H1 (cell line): Measurements from ENCODE around the gene SLC1A3. TPM values are rescaled to one million over a fixed set of nuclear protein-coding genes. Genes with fewer than 3 reads are reported as not detected.

Experiments used
- CTCF ChIA-PET: fragments of 300-600 bp; sonication (Branson Sonifier 250); formaldehyde crosslinking; loops from one replicate; lab custom pipeline; 2021; ENCODE audit not compliant: partially characterized antibody; lab: Charles Lee
- POLR2A ChIA-PET: fragments of 300-600 bp; sonication (Branson Sonifier 250); formaldehyde crosslinking; loops from one replicate; lab custom pipeline; 2021; ENCODE audit warnings: inconsistent platforms; ENCODE audit not compliant: partially characterized antibody; lab: Charles Lee
- DNase-seq, 2 experiments: peaks; one replicate each; pipeline versions ENCODE4 v3.0.0 to v3.0.0-alpha.2; 2010 to 2022; ENCODE audit warnings: low spot score in 2 of 2, low read depth in 1 of 2, mixed read lengths in 1 of 2
- FAIRE-seq: peaks from 2 replicates; lab custom pipeline; 2011; peaks lifted over from hg19 to GRCh38; lab: Jason Lieb, UNC
- H2AFZ ChIP-seq: 2 replicates; pipeline ENCODE4 v1.8.1; 2012; ENCODE audit warnings: low read length, inconsistent platforms
- H2AK5ac ChIP-seq: 2 replicates; pipeline ENCODE4 v1.6.1; 2013; ENCODE audit warnings: low read depth, low read length
- H2BK120ac ChIP-seq: replicated peaks from 2 replicates; pipeline ENCODE3; 2013; ENCODE audit warnings: low read depth, low read length, inconsistent platforms
- H2BK12ac ChIP-seq: 2 replicates; pipeline ENCODE4 v1.6.1; 2013; ENCODE audit warnings: low read depth, low read length
- H2BK15ac ChIP-seq: 2 replicates; pipeline ENCODE4 v1.6.1; 2013; ENCODE audit warnings: low read length
- H2BK20ac ChIP-seq: 2 replicates; pipeline ENCODE4 v1.6.1; 2013; ENCODE audit warnings: low read length
- H2BK5ac ChIP-seq: 2 replicates; pipeline ENCODE4 v1.6.1; 2013; ENCODE audit warnings: low read depth, low read length
- H3K14ac ChIP-seq: 2 replicates; pipeline ENCODE4 v1.6.1; 2013; ENCODE audit warnings: inconsistent platforms; ENCODE audit not compliant: insufficient read length
- H3K18ac ChIP-seq: 2 replicates; pipeline ENCODE4 v1.6.1; 2013; ENCODE audit warnings: low read length; ENCODE audit errors: extremely low read depth
- H3K23ac ChIP-seq: 2 replicates; pipeline ENCODE4 v1.6.1; 2013; ENCODE audit warnings: inconsistent platforms; ENCODE audit not compliant: insufficient read length
- H3K23me2 ChIP-seq: 2 replicates; pipeline ENCODE4 v1.6.1; 2013; ENCODE audit warnings: low read depth, low read length
- H3K27ac ChIP-seq: 2 replicates; pipeline ENCODE4 v1.6.1; 2011; ENCODE audit warnings: low read depth, low read length, inconsistent platforms
- H3K27me3 ChIP-seq, 4 experiments: replicated peaks in 1 of 4; 1 replicate in 1 of 4; 2 replicates in 3 of 4; pipeline versions ENCODE4 v1.6.1 to v1.8.1; 2011 to 2013; ENCODE audit warnings: low read length in 3 of 4, mild to moderate bottlenecking in 3 of 4, inconsistent platforms in 2 of 4, mixed read lengths in 2 of 4, moderate library complexity in 1 of 4; ENCODE audit not compliant: control insufficient read depth in 3 of 4, insufficient read depth in 3 of 4; ENCODE audit errors: extremely low read depth in 1 of 4
- H3K36me3 ChIP-seq, 4 experiments: 2 replicates each; pipeline versions ENCODE4 v1.6.1 to v1.8.1; 2011 to 2013; ENCODE audit warnings: mild to moderate bottlenecking in 4 of 4, low read length in 3 of 4, moderate library complexity in 2 of 4, control low read depth in 1 of 4, inconsistent platforms in 1 of 4; ENCODE audit not compliant: insufficient read depth in 4 of 4, control insufficient read depth in 2 of 4
- H3K4ac ChIP-seq: replicated peaks from 2 replicates; pipeline ENCODE3; 2013; ENCODE audit warnings: low read length, low read depth, mixed read lengths, inconsistent platforms; ENCODE audit not compliant: insufficient read length
- H3K4me1 ChIP-seq, 4 experiments: replicated peaks in 1 of 4; 1 replicate in 1 of 4; 2 replicates in 3 of 4; pipeline versions ENCODE4 v1.6.1 to v1.8.1; 2011 to 2013; ENCODE audit warnings: low read length in 3 of 4, inconsistent platforms in 2 of 4, mixed read lengths in 1 of 4; ENCODE audit not compliant: insufficient read depth in 4 of 4, control insufficient read depth in 3 of 4
- H3K4me2 ChIP-seq, 2 experiments: 2 replicates each; pipeline versions ENCODE4 v1.6.1 to v1.8.1; 2011 to 2013; ENCODE audit warnings: low read depth in 2 of 2, low read length in 2 of 2, control low read depth in 1 of 2, inconsistent platforms in 1 of 2, mild to moderate bottlenecking in 1 of 2; ENCODE audit not compliant: insufficient read depth in 1 of 2
- H3K4me3 ChIP-seq, 4 experiments: fragments of 200-600, 300-600 bp in 1 of 4; sonication (generic), shearing (Covaris generic), sonication (Bioruptor Twin) in 1 of 4; 2 replicates each; pipeline versions ENCODE4 v1.5.1 to v1.8.1; 2011 to 2016; ENCODE audit warnings: low read length in 4 of 4, low read depth in 3 of 4, control low read depth in 2 of 4, inconsistent platforms in 2 of 4, mild to moderate bottlenecking in 2 of 4, mixed read lengths in 1 of 4, moderate library complexity in 1 of 4; ENCODE audit not compliant: insufficient read depth in 2 of 4; ENCODE audit errors: extremely low read depth in 1 of 4
- H3K56ac ChIP-seq: replicated peaks from 2 replicates; pipeline ENCODE3; 2013; ENCODE audit warnings: low read depth, mild to moderate bottlenecking, mixed read lengths, low read length, inconsistent platforms; ENCODE audit not compliant: insufficient read length
- H3K79me1 ChIP-seq: 2 replicates; pipeline ENCODE4 v1.6.1; 2013; ENCODE audit warnings: low read depth, low read length, control low read depth
- H3K79me2 ChIP-seq, 2 experiments: 2 replicates each; pipeline versions ENCODE4 v1.6.1 to v1.8.1; 2012 to 2013; ENCODE audit warnings: low read length in 2 of 2, mild to moderate bottlenecking in 2 of 2, inconsistent platforms in 1 of 2; ENCODE audit not compliant: insufficient read depth in 2 of 2, control insufficient read depth in 1 of 2
- H3K9ac ChIP-seq, 4 experiments: replicated peaks in 1 of 4; 1 replicate in 1 of 4; 2 replicates in 3 of 4; pipeline versions ENCODE4 v1.6.1 to v1.8.1; 2011 to 2013; ENCODE audit warnings: low read depth in 3 of 4, low read length in 3 of 4, control low read depth in 2 of 4, mild to moderate bottlenecking in 2 of 4, moderate library complexity in 2 of 4, inconsistent platforms in 1 of 4; ENCODE audit errors: extremely low read depth in 1 of 4
- H3K9me3 ChIP-seq, 2 experiments: 2 replicates each; pipeline versions ENCODE4 v1.6.1 to v1.8.1; 2012 to 2013; ENCODE audit warnings: mild to moderate bottlenecking in 2 of 2, moderate library complexity in 2 of 2, control low read depth in 1 of 2, inconsistent platforms in 1 of 2, low read depth in 1 of 2, low read length in 1 of 2, mixed read lengths in 1 of 2; ENCODE audit not compliant: insufficient read depth in 2 of 2
- H4K20me1 ChIP-seq, 2 experiments: replicated peaks in 1 of 2; 2 replicates each; pipeline versions ENCODE3 to v1.8.1; 2011 to 2013; ENCODE audit warnings: inconsistent platforms in 2 of 2, low read length in 2 of 2, mild to moderate bottlenecking in 1 of 2; ENCODE audit not compliant: insufficient read depth in 2 of 2, control insufficient read depth in 1 of 2
- H4K5ac ChIP-seq: 2 replicates; pipeline ENCODE4 v1.6.1; 2013; ENCODE audit warnings: low read length, low read depth, mixed read lengths, inconsistent platforms; ENCODE audit not compliant: insufficient read length
- H4K8ac ChIP-seq: 2 replicates; pipeline ENCODE4 v1.8.0; 2013; ENCODE audit warnings: mild to moderate bottlenecking, moderate library complexity, low read length, inconsistent platforms; ENCODE audit not compliant: insufficient read depth; ENCODE audit errors: extremely low read depth
- H4K91ac ChIP-seq: replicated peaks from 2 replicates; pipeline ENCODE3; 2013; ENCODE audit warnings: low read length, mixed read lengths, inconsistent platforms; ENCODE audit not compliant: insufficient read length
- SP2 ChIP-seq: IDR thresholded peaks from 2 replicates; pipeline ENCODE4 v1.6.1; 2012; ENCODE audit warnings: mild to moderate bottlenecking, low read length, inconsistent platforms
- SUZ12 ChIP-seq: fragments of 200-600 bp; sonication (generic); IDR thresholded peaks from 2 replicates; pipeline ENCODE4 v1.6.1; 2012; ENCODE audit warnings: mild to moderate bottlenecking, inconsistent platforms, low read length, moderate library complexity, mixed read lengths
- WGBS, 2 experiments: shearing (Covaris generic) in 1 of 2; methylation state at CpG; one replicate each; pipeline versions ENCODE4 v1.1.6 to v1.1.7; 2013 to 2015; ENCODE audit warnings: low lambda C conversion rate in 2 of 2, mixed read lengths in 2 of 2, inconsistent platforms in 1 of 2, low coverage in 1 of 2, missing lambda C conversion rate in 1 of 2; ENCODE audit not compliant: insufficient replicate concordance in 2 of 2, insufficient coverage in 1 of 2, insufficient read length in 1 of 2; ENCODE audit errors: extremely low coverage in 1 of 2, missing lambda C conversion rate in 1 of 2; 5-methylcytosine and 5-hydroxymethylcytosine counted together
- polyA plus RNA-seq, 7 experiments: library from polyadenylated mRNA; depleted of rRNA in 3 of 7; stranded (reverse) in 5 of 7; unstranded in 2 of 7; fragments of >200 nt in 5 of 7; fragments of 200-250 nt in 2 of 7; gene quantifications; 1 replicate in 5 of 7; 2 replicates in 1 of 7; 4 replicates in 1 of 7; pipeline versions ENCODE4 v1.2.1 to v1.2.3, GENCODE V29; 2011 to 2013; ENCODE audit warnings: missing spikeins in 2 of 7, mixed read lengths in 2 of 7
- total RNA-seq: library from RNA; stranded (reverse); fragmentation: NEBNext Ultra II Directional; extraction: Animal tissue kit (Norgen Biotek cat#: 25700); gene quantifications from 2 replicates; pipeline ENCODE4 v1.2.1, GENCODE V29; 2021

Gene SLC1A3
- total and polyA plus RNA-seq, 2 of the 8 experiments (the other 6 are each of a cell fraction or from before 2014, with no cell fraction given): 26.7 to 35.3 TPM

DNA sequence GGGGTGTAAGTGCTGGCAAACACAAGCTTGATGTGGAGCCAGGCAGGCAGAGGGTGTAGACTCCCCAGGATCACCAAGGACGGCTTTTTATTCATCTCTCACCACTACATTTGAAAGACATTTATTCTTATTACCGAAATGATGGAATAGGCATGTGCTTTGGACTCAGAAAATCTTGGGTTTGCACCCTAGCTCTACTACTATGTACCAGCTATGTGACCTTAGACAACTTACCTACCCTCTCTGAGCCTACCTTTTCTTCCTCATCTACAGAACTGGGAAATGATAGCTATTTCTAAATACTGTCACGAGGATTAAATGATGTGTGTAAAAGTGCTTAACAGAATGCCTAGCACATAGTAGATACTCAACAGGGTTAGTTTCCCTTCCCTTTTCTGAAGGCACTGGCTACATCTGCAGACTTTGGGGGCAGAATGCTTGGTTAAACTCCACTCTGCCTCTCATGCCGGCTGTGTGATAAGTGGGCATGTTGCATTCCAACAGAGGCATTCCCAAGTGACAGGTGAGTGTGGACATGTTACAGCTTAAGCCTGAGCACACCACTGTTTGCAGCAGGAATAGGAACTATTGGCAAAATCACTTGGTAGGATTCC lies 94.8 kb downstream of the SLC1A3 start:
- CTCF ChIA-PET: interaction anchor here (0.6 to 15.2 kb wide), 9 partner anchors 8 to 622 kb away, joined by 3 to 246 read pairs (median 6); no protein-coding TSS in a partner anchor
- H3K4me1 ChIP-seq: peaks cover 0 to 2% (median 0%) of the 10 kb centered on the region in 4 experiments; a peak in 1 of 7 replicates

More for the DNA sequence above, 94.8 kb downstream of the SLC1A3 start:
- no peak overlapping the region for H3K23ac ChIP-seq
- TF ChIP-seq SP2 (no peak), SUZ12 (no peak)
- no peaks in the 10 kb centered on the region for H3K79me2 ChIP-seq
- peaks cover 0 to 5% of the 10 kb centered on the region in 2 experiments; a peak in 2 of 4 replicates for H3K9me3 ChIP-seq
- no peak overlapping the region for H2BK5ac ChIP-seq
- no peaks in the 10 kb centered on the region for H3K23me2 ChIP-seq
- H2BK20ac ChIP-seq: no peak overlapping the region
- H3K56ac ChIP-seq: no peak overlapping the region
- no peak overlapping the region for H3K4me3 ChIP-seq
- no peaks in the 10 kb centered on the region for H3K79me1 ChIP-seq
- no peak overlapping the region for H2BK15ac ChIP-seq
- H4K20me1 ChIP-seq: no peaks in the 10 kb centered on the region
- H4K8ac ChIP-seq: no peak overlapping the region
- H3K14ac ChIP-seq: no peak overlapping the region
- no peak overlapping the region for H3K27ac ChIP-seq
- no peak overlapping the region for H2BK120ac ChIP-seq
- H3K9ac ChIP-seq: no peak overlapping the region
- DNase-seq: no peak
- no peak overlapping the region for H3K18ac ChIP-seq
- no peak overlapping the region for H3K4me2 ChIP-seq
- H2AK5ac ChIP-seq: no peak overlapping the region
- H3K4ac ChIP-seq: no peak overlapping the region
- FAIRE-seq: no peak
- 83% methylated on average over 4 of the region's 4 CpGs; no CpG with 5 or more reads in 1 of the 2 experiments for WGBS, 2 experiments
- no peak overlapping the region for H2AFZ ChIP-seq
- H3K27me3 ChIP-seq: no peaks in the 10 kb centered on the region
- H4K5ac ChIP-seq: no peak overlapping the region
- no peak overlapping the region for H2BK12ac ChIP-seq
- no peak overlapping the region for H4K91ac ChIP-seq
- POLR2A ChIA-PET: no interaction called here
- H3K36me3 ChIP-seq: no peaks in the 10 kb centered on the region
